Measurements from ENCODE around the gene NEURL3. TPM values are rescaled to one million over a fixed set of nuclear protein-coding genes. Genes with fewer than 3 reads are reported as not detected.

Gene NEURL3
- total RNA-seq, 2 donors from 2014 or later = 8.9 to 28.9 TPM

GRCh38 chr2:96508521-96509113 is 3.5 kb upstream of the NEURL3 start:
- no peak overlapping the region for H3K4me3 ChIP-seq
- no peak for DNase-seq (ENCODE audit: low spot score)
- 68% methylated on average over 26 of the region's 26 CpGs for WGBS
- no peak overlapping the region for H3K27ac ChIP-seq
- intact Hi-C loops (cut with DNase I) = loop anchor here (2.0 to 10.0 kb wide), 3 partner anchors 44 to 204 kb away; partner anchors contain the start of gene SNRNP200
- H3K4me1 ChIP-seq (replicated peaks) = no peaks in the 10 kb centered on the region
- TF ChIP-seq POLR2A (IDR thresholded peaks at IDR 0.05) (no peak), POLR2AphosphoS5 (IDR thresholded peaks at IDR 0.05) (no peak)
- TF ChIP-seq, protein P1, sequence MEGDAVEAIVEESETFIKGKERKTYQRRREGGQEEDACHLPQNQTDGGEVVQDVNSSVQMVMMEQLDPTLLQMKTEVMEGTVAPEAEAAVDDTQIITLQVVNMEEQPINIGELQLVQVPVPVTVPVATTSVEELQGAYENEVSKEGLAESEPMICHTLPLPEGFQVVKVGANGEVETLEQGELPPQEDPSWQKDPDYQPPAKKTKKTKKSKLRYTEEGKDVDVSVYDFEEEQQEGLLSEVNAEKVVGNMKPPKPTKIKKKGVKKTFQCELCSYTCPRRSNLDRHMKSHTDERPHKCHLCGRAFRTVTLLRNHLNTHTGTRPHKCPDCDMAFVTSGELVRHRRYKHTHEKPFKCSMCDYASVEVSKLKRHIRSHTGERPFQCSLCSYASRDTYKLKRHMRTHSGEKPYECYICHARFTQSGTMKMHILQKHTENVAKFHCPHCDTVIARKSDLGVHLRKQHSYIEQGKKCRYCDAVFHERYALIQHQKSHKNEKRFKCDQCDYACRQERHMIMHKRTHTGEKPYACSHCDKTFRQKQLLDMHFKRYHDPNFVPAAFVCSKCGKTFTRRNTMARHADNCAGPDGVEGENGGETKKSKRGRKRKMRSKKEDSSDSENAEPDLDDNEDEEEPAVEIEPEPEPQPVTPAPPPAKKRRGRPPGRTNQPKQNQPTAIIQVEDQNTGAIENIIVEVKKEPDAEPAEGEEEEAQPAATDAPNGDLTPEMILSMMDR (IDR thresholded peaks at IDR 0.05) = no peak
- H3K27me3 ChIP-seq (replicated peaks; ENCODE audit: insufficient read depth) = no peaks in the 10 kb centered on the region
- no peaks in the 10 kb centered on the region for H3K36me3 ChIP-seq
- H3K9me3 ChIP-seq = no peaks in the 10 kb centered on the region

- TF ChIP-seq, protein P1 (IDR thresholded peaks at IDR 0.05) = peak; percentile 97 to 100 (median 98)
- TF ChIP-seq POLR2AphosphoS5 (IDR thresholded peaks at IDR 0.05) (peak; percentile 43), POLR2A (IDR thresholded peaks at IDR 0.05) (no peak)
- H3K4me3 ChIP-seq = peak overlapping the region; percentile 11 to 22
- intact Hi-C loops (cut with DNase I) = loop anchor here (2.0 to 10.0 kb wide), 3 partner anchors 44 to 203 kb away; partner anchors contain the start of gene SNRNP200
- no peaks in the 10 kb centered on the region for H3K36me3 ChIP-seq
- WGBS = 11% methylated on average over 31 of the region's 38 CpGs
- H3K27me3 ChIP-seq (replicated peaks; ENCODE audit: insufficient read depth) = no peaks in the 10 kb centered on the region
- no peaks in the 10 kb centered on the region for H3K9me3 ChIP-seq
- DNase-seq (ENCODE audit: low spot score) = peak; percentile 60
- H3K4me1 ChIP-seq (replicated peaks) = no peaks in the 10 kb centered on the region
- no peak overlapping the region for H3K27ac ChIP-seq
Observed at GRCh38 chr2:96507957-96508520, 2.9 kb upstream of the NEURL3 start.

DNA sequence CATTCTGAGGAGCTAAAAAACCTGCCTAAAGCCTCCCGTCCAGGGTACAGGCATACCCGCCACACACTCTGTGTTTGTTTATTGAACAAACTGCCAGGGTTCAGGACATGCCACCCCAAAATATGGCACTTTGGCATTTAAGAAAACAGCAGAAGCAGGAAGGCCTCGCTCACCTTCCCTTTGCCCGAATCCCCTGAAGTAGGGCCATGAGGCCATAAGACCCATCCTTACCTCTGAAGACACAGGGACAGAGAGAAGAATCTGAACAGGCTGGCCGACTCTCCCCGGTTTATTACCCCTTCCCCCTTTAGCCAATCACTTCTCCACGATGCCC is 1.7 kb upstream of the NEURL3 start:
- whole genome bisulfite sequencing = 87% methylated on average over 7 of the region's 7 CpGs
- no peak for DNase-seq (ENCODE audit: low spot score)
- intact Hi-C loops (cut with DNase I) = loop anchor here (5.0 to 10.0 kb wide), 2 partner anchors 45 to 202 kb away; partner anchors contain the start of gene SNRNP200
- Histone ChIP-seq H3K36me3 (no peaks in the 10 kb centered on the region), H3K9me3 (no peaks in the 10 kb centered on the region), H3K27ac (no peak overlapping the region), H3K4me3 (no peak overlapping the region), H3K4me1 (replicated peaks) (no peaks in the 10 kb centered on the region), H3K27me3 (replicated peaks; ENCODE audit: insufficient read depth) (peaks cover 3% of the 10 kb centered on the region)
- TF ChIP-seq, protein P1 (IDR thresholded peaks at IDR 0.05) = no peak
- no peak for TF ChIP-seq POLR2AphosphoS5 (IDR thresholded peaks at IDR 0.05)
- TF ChIP-seq POLR2A (IDR thresholded peaks at IDR 0.05) = no peak

DNA sequence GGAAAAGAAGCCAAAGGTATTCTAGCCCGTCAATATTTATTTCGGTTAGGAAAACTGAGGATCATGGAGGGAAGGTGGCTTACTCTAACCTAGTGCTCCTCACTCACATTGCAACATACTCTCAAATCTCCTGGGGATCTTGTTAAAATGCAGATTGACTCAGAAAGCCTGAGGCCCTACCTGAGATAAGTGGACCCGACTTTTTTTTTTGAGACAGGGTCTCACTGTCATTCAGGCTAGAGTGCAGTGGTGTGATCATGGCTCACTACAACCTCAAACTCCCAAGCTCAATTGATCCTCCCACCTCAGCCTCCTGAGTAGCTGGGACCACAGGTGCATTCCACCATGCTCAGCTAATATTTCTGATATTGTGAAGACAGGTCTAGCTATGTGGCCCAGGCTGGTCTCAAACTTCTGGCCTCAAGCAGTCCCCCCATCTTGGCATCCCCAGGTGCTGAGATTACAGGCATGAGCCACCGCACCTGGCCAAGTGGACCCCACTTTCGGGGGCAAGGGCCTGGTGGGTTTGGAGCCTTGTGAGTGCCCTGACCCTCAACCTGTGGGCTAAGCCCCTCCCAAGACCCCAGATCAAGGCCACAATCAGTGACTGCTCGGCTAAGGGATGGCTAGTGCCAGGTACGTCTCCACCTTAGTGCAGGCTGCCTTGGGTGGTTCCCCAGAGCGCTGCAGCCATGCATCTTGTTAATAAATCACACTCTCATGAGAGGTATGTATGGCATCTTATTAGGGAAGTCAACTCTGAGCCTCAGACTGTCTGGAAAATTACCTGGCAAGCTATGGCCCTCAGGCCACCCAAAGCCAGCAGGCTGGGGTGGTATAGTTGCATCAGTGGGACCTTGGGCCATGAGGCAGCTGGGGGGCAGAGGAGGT is 1.1 kb upstream of the NEURL3 start:
- Histone ChIP-seq H3K27me3 (replicated peaks; ENCODE audit: insufficient read depth) (peaks cover 3% of the 10 kb centered on the region), H3K4me1 (replicated peaks) (no peaks in the 10 kb centered on the region), H3K27ac (no peak overlapping the region), H3K4me3 (no peak overlapping the region), H3K36me3 (no peaks in the 10 kb centered on the region), H3K9me3 (no peaks in the 10 kb centered on the region)
- no peak for DNase-seq (ENCODE audit: low spot score)
- WGBS = 73% methylated on average over 7 of the region's 8 CpGs
- no peak for TF ChIP-seq POLR2AphosphoS5 (IDR thresholded peaks at IDR 0.05)
- no peak for TF ChIP-seq POLR2A (IDR thresholded peaks at IDR 0.05)
- TF ChIP-seq, protein P1 (IDR thresholded peaks at IDR 0.05) = no peak
- intact Hi-C loops (cut with DNase I) = loop anchor here (5.0 to 10.0 kb wide), 2 partner anchors 46 to 201 kb away; partner anchors contain the start of gene SNRNP200

All from prostate gland (tissue), 2 donors.